Measurements from ENCODE around the gene MRPL55.

Gene MRPL55

GRCh38 chr1:228147151-228147693 lies 38.1 kb upstream of the MRPL55 start:
- no peak for DNase-seq

- no peak for DNase-seq
Observed at GRCh38 chr1:228146417-228147150, 37.5 kb upstream of the MRPL55 start.

DNA sequence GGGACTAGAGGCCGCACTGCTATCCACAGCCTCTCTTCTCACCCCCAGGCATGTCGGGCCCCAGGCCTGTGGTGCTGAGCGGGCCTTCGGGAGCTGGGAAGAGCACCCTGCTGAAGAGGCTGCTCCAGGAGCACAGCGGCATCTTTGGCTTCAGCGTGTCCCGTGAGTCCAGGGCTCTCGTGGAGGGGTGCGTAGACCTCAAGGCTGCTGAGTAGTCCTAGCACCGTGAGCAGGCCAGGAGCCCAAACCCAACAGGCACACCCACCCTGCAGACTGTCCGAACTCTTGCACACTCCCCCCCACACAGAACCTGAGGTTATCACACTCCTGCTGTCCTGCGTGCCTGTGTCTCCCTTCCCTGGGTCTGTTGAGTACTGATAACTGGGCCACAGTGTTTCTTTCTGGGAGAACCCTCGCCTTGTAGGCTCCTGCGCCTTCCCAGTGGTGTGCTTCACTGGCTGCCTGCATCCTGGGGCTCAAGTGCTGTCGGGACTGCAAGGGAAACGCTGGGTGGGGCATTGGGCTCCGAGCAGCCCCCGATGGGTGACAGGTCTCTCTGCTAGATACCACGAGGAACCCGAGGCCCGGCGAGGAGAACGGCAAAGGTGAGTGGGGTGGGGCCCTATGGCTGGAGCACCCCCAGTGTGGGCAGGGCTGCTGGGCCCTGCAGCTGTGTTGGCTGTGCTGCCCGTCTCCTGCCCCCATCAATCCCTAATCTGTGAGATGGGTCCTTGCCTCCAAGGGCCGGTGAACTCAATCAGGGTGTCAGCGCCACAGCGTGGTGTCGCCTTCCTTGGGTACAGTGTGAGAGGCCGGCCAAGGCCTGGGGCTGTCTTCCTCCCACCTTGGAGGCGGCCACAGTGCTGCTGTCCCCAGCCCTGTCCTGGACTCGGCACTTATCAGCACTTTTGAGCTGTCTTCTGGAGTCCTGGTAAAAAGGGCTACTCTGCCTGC lies 36.6 kb upstream of the MRPL55 start:
- no peak for DNase-seq

DNA sequence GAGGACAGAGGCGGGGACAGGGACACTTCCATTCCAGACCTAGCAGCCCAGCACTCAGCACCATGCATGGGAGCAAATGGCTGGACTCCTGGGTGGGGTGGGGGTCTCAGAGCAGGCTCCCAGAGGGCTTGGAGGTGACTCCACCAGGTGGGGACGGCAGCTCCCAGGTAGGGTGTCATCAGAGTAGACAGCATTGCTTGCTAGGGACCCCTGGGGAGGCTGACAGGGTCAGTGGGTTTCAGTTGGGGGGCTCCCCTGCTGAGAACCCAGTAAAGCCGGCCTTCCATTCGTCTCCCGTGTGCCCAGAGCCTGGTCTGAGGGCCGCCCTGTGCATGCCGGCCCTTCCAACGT lies 35.9 kb upstream of the MRPL55 start:
- no peak for DNase-seq

DNA sequence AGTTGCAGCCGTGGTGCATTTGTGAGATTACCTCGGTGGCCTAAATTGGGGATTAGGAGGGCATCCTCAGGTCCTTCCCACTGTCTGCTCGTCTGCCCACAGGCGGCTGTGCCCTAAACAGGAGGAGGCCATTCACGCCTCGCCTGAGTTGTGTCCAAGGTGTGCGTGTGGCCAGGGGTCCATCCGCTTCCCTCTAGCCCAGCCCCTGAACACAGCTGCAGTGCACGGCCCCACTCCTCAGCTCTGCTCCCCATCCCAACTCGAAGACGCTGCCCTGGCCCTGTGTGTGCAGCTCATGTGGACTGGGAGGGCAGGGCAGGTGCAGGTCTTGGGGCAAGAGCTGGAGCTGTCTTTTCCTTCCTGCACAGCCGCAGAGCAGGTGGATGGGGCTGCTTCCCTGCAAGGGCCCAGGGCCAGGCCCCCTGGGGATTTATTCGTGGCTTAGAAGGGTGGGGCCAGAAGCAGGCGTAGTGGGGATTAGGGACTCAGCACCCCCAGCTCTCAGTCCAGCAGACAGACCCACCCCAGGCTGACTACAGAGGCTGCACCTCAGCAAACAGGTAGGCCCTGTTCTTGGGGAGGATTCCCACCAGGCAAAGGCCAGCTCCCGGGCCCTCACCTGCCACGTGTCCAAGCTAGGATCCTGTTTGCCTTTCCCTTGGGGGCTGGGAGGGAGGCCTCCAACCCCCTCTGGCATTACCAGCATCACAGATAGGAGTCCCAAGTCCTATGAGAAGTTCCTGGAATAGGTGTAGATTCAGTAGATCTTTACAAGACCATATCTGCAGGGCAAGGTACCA lies 35.3 kb upstream of the MRPL55 start:
- DNase-seq = no peak

- DNase-seq = no peak
Observed at GRCh38 chr1:228143480-228144192, 34.5 kb upstream of the MRPL55 start.

GRCh38 chr1:228142701-228143136 lies 33.6 kb upstream of the MRPL55 start:
- no peak for DNase-seq

- no peak for DNase-seq
Observed at GRCh38 chr1:228142155-228142691, 33.1 kb upstream of the MRPL55 start.

GRCh38 chr1:228141226-228142044 lies 32.3 kb upstream of the MRPL55 start:
- DNase-seq = no peak

DNA sequence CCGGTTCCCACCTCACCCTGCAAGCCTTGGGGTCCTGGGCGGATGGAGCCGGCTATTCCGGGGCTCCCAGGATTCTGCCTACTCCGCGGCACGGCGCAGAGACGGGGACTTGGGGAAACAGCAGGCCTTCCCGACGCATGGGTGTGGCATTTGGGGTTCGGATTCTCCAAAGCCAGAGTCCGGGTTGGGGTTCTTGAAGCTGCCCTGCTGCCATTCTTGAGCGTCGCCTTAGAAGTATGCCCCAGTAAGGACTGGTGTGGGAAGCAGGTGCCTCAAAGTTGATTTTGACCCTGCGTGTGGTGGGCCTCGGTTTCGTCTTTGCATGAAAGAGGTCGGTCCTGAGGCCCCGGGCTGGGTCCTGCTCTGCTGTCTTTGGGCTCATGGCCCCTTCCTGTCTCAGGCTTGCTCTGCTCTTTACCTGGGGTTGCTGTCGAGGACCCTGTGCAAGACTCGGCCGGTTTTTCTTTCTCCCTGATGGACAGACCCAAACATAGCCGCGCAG lies 31.7 kb upstream of the MRPL55 start:
- no peak for DNase-seq

- DNase-seq = peak; percentile 99
Observed at GRCh38 chr1:228139931-228140723, 31.0 kb upstream of the MRPL55 start, which contains the start of gene GUK1. GUK1 (plus strand) TSS chr1:228140279; CDS start chr1:228140303, 24 bp downstream.

GRCh38 chr1:228139406-228139930 lies 30.4 kb upstream of the MRPL55 start:
- DNase-seq = no peak

GRCh38 chr1:228136901-228137300 lies 27.8 kb upstream of the MRPL55 start:
- no peak for DNase-seq

DNA sequence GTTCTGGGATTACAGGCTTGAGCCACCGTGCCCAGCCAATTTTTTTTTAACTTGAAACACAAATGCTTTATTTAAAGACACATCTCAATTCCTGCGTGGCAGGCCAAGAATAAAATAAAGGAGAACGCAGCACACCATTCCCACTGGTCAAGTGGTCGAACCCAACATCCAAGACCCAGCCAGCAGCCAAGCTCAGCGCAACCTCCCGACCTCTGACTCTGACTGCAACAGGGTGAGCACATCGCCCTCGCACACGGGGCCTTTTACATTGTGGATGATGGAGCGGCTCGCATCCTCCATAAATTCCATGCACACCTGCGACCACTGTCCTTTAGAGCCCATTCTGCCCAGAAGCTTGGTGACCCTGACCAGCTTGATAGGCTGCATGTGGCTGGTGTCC lies 25.5 kb upstream of the MRPL55 start:
- no peak for DNase-seq

GRCh38 chr1:228131766-228132165 lies 22.7 kb upstream of the MRPL55 start:
- DNase-seq = no peak

DNA sequence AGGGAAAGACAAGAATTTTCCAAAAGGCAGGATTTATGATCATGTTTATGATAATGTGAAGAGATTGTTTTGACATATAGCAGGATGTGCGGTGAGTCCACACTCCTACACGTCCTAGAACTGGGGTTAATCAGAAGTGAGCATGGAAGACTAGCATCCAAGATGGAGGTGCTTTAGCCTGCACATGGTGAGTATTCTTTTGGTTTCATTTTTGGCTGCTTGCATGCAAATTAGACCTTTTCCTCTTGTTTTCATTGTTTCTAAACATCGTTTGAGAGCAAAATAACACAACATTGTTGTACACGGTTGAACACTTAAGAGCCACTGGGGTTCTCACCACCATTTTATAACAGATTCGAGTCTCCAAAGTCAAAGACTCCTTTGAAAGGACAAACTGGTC lies 16.1 kb upstream of the MRPL55 start:
- no peak for DNase-seq

DNA sequence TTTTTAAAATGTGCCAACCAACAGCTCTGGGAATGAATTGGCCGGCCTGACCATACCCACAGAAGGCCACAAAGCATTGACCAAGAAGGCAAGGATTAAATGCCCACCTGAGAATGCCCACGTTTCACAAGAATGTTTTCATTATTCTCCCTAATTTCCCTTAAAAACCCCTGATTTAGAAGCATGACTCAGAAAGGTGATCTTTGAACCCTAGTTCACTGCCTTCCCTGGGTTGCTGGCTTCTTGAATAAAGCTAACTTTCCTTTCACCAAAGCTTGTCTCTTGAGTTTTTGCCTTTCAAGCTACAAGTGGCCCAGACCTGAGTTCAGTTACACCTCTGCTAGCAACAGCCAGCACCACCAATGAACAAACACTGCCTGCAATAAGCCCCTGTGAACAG lies 14.4 kb upstream of the MRPL55 start:
- DNase-seq = no peak

DNA sequence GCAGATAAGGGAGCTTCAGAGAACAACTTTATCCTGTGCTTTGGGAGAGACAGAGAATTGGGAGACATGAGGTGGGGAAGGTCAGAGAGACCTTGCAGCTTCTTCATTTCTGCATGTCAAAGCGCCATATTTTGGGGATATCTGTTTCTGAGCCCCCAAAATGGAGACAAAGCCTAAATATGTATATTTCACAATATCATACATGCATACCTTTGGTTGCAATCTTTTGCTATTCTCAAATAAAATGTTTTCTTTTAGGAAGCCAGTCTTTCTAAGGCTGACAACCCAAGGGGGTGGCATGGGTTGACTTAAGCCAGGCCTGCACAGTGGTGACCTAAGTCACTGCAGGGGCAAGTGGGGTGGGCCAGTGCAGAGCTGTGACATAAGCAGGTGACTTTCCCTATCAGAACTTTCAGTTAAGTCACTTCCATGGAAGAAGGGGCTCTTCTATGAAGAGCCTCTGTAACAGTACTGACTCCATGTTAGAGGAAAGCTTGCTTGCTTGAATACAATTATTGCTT lies 13.9 kb upstream of the MRPL55 start:
- no peak for DNase-seq

- no peak for DNase-seq
Observed at GRCh38 chr1:228120857-228121489, 11.9 kb upstream of the MRPL55 start.

Data from NCI-H1092 treated with DMSO at 0.1 percent for 48 hours (cell line).